ENCODE results near the gene PSME3. TPM values are rescaled to one million over a fixed set of nuclear protein-coding genes. Genes with fewer than 3 reads are reported as not detected.

The PSME3 gene
- total and polyA plus RNA-seq, 2 experiments from 2014 or later, result 93.5 to 178 TPM

- TF ChIP-seq CREB1 (CRISPR knock-in tag; IDR thresholded peaks at IDR 0.05; ENCODE audit: low read depth) (no peak), ZNF331 (CRISPR knock-in tag; IDR thresholded peaks at IDR 0.05; ENCODE audit: low read depth) (no peak), EZH2phosphoT487 (IDR thresholded peaks at IDR 0.05; ENCODE audit: unreplicated experiment) (no peak)
Observed at GRCh38 chr17:42865638-42866094, 32.5 kb downstream of the PSME3 start (continued).

- Histone ChIP-seq H3K79me2 (replicated peaks; ENCODE audit: insufficient read depth) (no peaks in the 10 kb centered on the region), H3K9me2 (ENCODE audit: insufficient read depth) (no peaks in the 10 kb centered on the region), H3K27me3 (ENCODE audit: insufficient read depth) (no peaks in the 10 kb centered on the region), H3K4me1 (ENCODE audit: insufficient read depth) (0 out of 2 replicates have a peak, but pooled peaks cover 4% of the 10 kb centered on the region), H2AFZ (0 out of 2 replicates have a peak overlapping the region, but pooled peaks have one; percentile 63), H3K4me3 (no peak overlapping the region), H3K27ac (ENCODE audit: low read depth) (no peak overlapping the region), H3F3A (replicated peaks; ENCODE audit: low read depth) (no peaks in the 10 kb centered on the region), H4K20me1 (replicated peaks; ENCODE audit: insufficient read depth) (no peaks in the 10 kb centered on the region), H3K36me3 (ENCODE audit: insufficient read depth) (no peaks in the 10 kb centered on the region), H3K4me2 (no peak overlapping the region)
- peaks cover 16% of the 10 kb centered on the region for H3K9me3 Mint-ChIP-seq
- H3K36me3 Mint-ChIP-seq (ENCODE audit: low read depth), result peaks cover 3% of the 10 kb centered on the region; the same call in 1 of the 3 replicates
- H3K4me1 Mint-ChIP-seq, result peaks cover 11% of the 10 kb centered on the region
- H3K27ac Mint-ChIP-seq, result no peak overlapping the region
- DNase-seq (ENCODE audit: low spot score) (no peak), ATAC-seq (no peak)
- peaks cover 5% of the 10 kb centered on the region for H3K27me3 Mint-ChIP-seq (ENCODE audit: insufficient read depth, low read depth, poor library complexity)
- TF ChIP-seq ZNF331 (CRISPR knock-in tag; IDR thresholded peaks at IDR 0.05; ENCODE audit: low read depth), result no peak
- TF ChIP-seq ZNF114 (CRISPR knock-in tag; IDR thresholded peaks at IDR 0.05), result no peak
- TF ChIP-seq JUNB (IDR thresholded peaks at IDR 0.05; ENCODE audit: unreplicated experiment), result no peak
- TF ChIP-seq STAT1 (IDR thresholded peaks at IDR 0.05; ENCODE audit: unreplicated experiment), result no peak
- no peak for TF ChIP-seq EZH2 (IDR thresholded peaks at IDR 0.05; ENCODE audit: low read depth, unreplicated experiment)
- TF ChIP-seq, protein P1, sequence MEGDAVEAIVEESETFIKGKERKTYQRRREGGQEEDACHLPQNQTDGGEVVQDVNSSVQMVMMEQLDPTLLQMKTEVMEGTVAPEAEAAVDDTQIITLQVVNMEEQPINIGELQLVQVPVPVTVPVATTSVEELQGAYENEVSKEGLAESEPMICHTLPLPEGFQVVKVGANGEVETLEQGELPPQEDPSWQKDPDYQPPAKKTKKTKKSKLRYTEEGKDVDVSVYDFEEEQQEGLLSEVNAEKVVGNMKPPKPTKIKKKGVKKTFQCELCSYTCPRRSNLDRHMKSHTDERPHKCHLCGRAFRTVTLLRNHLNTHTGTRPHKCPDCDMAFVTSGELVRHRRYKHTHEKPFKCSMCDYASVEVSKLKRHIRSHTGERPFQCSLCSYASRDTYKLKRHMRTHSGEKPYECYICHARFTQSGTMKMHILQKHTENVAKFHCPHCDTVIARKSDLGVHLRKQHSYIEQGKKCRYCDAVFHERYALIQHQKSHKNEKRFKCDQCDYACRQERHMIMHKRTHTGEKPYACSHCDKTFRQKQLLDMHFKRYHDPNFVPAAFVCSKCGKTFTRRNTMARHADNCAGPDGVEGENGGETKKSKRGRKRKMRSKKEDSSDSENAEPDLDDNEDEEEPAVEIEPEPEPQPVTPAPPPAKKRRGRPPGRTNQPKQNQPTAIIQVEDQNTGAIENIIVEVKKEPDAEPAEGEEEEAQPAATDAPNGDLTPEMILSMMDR (conservative IDR thresholded peaks at IDR 0.05; ENCODE audit: low read depth in 2 of 2), result no peak
- TF ChIP-seq, protein P2, sequence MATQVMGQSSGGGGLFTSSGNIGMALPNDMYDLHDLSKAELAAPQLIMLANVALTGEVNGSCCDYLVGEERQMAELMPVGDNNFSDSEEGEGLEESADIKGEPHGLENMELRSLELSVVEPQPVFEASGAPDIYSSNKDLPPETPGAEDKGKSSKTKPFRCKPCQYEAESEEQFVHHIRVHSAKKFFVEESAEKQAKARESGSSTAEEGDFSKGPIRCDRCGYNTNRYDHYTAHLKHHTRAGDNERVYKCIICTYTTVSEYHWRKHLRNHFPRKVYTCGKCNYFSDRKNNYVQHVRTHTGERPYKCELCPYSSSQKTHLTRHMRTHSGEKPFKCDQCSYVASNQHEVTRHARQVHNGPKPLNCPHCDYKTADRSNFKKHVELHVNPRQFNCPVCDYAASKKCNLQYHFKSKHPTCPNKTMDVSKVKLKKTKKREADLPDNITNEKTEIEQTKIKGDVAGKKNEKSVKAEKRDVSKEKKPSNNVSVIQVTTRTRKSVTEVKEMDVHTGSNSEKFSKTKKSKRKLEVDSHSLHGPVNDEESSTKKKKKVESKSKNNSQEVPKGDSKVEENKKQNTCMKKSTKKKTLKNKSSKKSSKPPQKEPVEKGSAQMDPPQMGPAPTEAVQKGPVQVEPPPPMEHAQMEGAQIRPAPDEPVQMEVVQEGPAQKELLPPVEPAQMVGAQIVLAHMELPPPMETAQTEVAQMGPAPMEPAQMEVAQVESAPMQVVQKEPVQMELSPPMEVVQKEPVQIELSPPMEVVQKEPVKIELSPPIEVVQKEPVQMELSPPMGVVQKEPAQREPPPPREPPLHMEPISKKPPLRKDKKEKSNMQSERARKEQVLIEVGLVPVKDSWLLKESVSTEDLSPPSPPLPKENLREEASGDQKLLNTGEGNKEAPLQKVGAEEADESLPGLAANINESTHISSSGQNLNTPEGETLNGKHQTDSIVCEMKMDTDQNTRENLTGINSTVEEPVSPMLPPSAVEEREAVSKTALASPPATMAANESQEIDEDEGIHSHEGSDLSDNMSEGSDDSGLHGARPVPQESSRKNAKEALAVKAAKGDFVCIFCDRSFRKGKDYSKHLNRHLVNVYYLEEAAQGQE (IDR thresholded peaks at IDR 0.05; ENCODE audit: unreplicated experiment), result no peak
- no peak for TF ChIP-seq CREB1 (CRISPR knock-in tag; IDR thresholded peaks at IDR 0.05; ENCODE audit: low read depth)
- TF ChIP-seq POLR2AphosphoS5 (IDR thresholded peaks at IDR 0.05; ENCODE audit: low read depth), result no peak
- TF ChIP-seq EZH2phosphoT487 (IDR thresholded peaks at IDR 0.05; ENCODE audit: unreplicated experiment), result no peak
- TF ChIP-seq ETS1 (IDR thresholded peaks at IDR 0.05), result no peak
- no peak for TF ChIP-seq NANOG (IDR thresholded peaks at IDR 0.05; ENCODE audit: borderline replicate concordance)
- TF ChIP-seq ZNF462 (CRISPR knock-in tag; IDR thresholded peaks at IDR 0.05), result no peak
- no peak overlapping the region for H3K4me3 Mint-ChIP-seq
Observed at GRCh38 chr17:42866216-42866615, 33.0 kb downstream of the PSME3 start.

All from GM23338 (cell line).